GM23248 (cell line): ENCODE data around the gene RAB13.
"Not testable (repeated sequence)": the region's sequence is repeated elsewhere in the genome, so short reads cannot be mapped to it uniquely, and the experiment has no call there.

Source experiments
- EZH2 ChIP-seq: fragments of 200-600 bp; sonication (generic); IDR thresholded peaks from 2 replicates; pipeline ENCODE4 v1.6.1; 2018; ENCODE audit warnings: antibody characterized with exemption, mild to moderate bottlenecking; ENCODE audit not compliant: insufficient read depth, poor library complexity, severe bottlenecking
- EZH2phosphoT487 ChIP-seq: fragments of 200-600 bp; sonication (generic); IDR thresholded peaks from 2 replicates; pipeline ENCODE4 v1.6.1; 2018; ENCODE audit warnings: antibody characterized with exemption, moderate library complexity, mild to moderate bottlenecking, low read depth; ENCODE audit not compliant: insufficient read depth

- not testable (repeated sequence) for TF ChIP-seq EZH2, EZH2phosphoT487
These were observed 4.4 kb downstream of the RAB13 start for GRCh38 chr1:153981735-153982134.
